Fibroblast of lung (primary cell): Measurements from ENCODE around the gene DERL3.

Experiments
- EZH2 ChIP-seq: IDR thresholded peaks from 2 replicates; pipeline ENCODE4 v1.5.1; 2012; ENCODE audit warnings: low read length, control low read depth, mild to moderate bottlenecking; ENCODE audit errors: missing control alignments
- TF ChIP-seq, protein P1 (sequence below), 2 donors: IDR thresholded peaks in 1 of 2; conservative IDR thresholded peaks in 1 of 2; 1 replicate in 1 of 2; 2 replicates in 1 of 2; pipeline ENCODE4 v1.5.1; 2011 to 2012; ENCODE audit warnings: low read length in 2 of 2, control low read depth in 1 of 2, inconsistent platforms in 1 of 2, low read depth in 1 of 2, mild to moderate bottlenecking in 1 of 2

GRCh38 chr22:23816156-23816976 is 22.4 kb downstream of the DERL3 start:
- TF ChIP-seq, protein P1, sequence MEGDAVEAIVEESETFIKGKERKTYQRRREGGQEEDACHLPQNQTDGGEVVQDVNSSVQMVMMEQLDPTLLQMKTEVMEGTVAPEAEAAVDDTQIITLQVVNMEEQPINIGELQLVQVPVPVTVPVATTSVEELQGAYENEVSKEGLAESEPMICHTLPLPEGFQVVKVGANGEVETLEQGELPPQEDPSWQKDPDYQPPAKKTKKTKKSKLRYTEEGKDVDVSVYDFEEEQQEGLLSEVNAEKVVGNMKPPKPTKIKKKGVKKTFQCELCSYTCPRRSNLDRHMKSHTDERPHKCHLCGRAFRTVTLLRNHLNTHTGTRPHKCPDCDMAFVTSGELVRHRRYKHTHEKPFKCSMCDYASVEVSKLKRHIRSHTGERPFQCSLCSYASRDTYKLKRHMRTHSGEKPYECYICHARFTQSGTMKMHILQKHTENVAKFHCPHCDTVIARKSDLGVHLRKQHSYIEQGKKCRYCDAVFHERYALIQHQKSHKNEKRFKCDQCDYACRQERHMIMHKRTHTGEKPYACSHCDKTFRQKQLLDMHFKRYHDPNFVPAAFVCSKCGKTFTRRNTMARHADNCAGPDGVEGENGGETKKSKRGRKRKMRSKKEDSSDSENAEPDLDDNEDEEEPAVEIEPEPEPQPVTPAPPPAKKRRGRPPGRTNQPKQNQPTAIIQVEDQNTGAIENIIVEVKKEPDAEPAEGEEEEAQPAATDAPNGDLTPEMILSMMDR (conservative IDR thresholded peaks at IDR 0.05 in 1 of 2, IDR thresholded peaks at IDR 0.05 in 1 of 2; ENCODE audit: low read depth in 1 of 2, low read length in 2 of 2), result no peak
- TF ChIP-seq EZH2, result no peak
